ENCODE data around the gene DNAJC3.

DNA sequence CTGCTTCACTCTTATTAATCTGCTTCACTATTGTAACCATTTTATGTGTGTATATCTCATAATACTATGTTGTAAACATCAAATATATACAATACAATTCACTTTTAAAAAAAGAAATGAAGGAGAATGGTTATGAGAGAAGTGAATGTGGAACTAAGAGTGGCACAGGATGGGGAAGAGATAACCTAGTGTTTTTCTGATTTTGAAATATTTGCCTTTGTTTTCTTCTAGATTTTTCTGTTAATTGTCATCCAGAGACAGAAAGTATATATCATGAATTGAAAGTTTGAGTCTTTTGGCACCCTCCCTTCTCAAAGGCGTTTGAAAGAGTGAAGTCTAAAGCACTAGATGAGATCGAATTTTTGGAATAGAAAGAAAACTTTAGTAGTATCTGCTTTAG lies 2.8 kb downstream of the DNAJC3 start:
- TF ChIP-seq, protein P1, sequence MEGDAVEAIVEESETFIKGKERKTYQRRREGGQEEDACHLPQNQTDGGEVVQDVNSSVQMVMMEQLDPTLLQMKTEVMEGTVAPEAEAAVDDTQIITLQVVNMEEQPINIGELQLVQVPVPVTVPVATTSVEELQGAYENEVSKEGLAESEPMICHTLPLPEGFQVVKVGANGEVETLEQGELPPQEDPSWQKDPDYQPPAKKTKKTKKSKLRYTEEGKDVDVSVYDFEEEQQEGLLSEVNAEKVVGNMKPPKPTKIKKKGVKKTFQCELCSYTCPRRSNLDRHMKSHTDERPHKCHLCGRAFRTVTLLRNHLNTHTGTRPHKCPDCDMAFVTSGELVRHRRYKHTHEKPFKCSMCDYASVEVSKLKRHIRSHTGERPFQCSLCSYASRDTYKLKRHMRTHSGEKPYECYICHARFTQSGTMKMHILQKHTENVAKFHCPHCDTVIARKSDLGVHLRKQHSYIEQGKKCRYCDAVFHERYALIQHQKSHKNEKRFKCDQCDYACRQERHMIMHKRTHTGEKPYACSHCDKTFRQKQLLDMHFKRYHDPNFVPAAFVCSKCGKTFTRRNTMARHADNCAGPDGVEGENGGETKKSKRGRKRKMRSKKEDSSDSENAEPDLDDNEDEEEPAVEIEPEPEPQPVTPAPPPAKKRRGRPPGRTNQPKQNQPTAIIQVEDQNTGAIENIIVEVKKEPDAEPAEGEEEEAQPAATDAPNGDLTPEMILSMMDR (IDR thresholded peaks at IDR 0.05; ENCODE audit: low read depth, low read length, missing input control): no peak
- TF ChIP-seq HNF4A (conservative IDR thresholded peaks at IDR 0.05): no peak
- no peak for TF ChIP-seq GABPA (IDR thresholded peaks at IDR 0.05 in 1 of 2, conservative IDR thresholded peaks at IDR 0.05 in 1 of 2)
- no peak for TF ChIP-seq FOXA1 (IDR thresholded peaks at IDR 0.05)
- no peak for TF ChIP-seq EGR1 (IDR thresholded peaks at IDR 0.05; ENCODE audit: low read depth in 2 of 2)
- TF ChIP-seq TAF1 (conservative IDR thresholded peaks at IDR 0.05): no peak
- no peak for TF ChIP-seq YY1 (IDR thresholded peaks at IDR 0.05)
- TF ChIP-seq, protein P2, sequence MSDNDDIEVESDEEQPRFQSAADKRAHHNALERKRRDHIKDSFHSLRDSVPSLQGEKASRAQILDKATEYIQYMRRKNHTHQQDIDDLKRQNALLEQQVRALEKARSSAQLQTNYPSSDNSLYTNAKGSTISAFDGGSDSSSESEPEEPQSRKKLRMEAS (IDR thresholded peaks at IDR 0.05): no peak
- TF ChIP-seq, protein P3, sequence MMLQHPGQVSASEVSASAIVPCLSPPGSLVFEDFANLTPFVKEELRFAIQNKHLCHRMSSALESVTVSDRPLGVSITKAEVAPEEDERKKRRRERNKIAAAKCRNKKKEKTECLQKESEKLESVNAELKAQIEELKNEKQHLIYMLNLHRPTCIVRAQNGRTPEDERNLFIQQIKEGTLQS (IDR thresholded peaks at IDR 0.05): no peak

Data from liver (tissue), 3 donors.